Measurements from ENCODE around the gene LRRC53.
A peak's percentile ranks its signal among the peaks of the same experiment; 100 is the strongest.

LRRC53 gene, protein sequence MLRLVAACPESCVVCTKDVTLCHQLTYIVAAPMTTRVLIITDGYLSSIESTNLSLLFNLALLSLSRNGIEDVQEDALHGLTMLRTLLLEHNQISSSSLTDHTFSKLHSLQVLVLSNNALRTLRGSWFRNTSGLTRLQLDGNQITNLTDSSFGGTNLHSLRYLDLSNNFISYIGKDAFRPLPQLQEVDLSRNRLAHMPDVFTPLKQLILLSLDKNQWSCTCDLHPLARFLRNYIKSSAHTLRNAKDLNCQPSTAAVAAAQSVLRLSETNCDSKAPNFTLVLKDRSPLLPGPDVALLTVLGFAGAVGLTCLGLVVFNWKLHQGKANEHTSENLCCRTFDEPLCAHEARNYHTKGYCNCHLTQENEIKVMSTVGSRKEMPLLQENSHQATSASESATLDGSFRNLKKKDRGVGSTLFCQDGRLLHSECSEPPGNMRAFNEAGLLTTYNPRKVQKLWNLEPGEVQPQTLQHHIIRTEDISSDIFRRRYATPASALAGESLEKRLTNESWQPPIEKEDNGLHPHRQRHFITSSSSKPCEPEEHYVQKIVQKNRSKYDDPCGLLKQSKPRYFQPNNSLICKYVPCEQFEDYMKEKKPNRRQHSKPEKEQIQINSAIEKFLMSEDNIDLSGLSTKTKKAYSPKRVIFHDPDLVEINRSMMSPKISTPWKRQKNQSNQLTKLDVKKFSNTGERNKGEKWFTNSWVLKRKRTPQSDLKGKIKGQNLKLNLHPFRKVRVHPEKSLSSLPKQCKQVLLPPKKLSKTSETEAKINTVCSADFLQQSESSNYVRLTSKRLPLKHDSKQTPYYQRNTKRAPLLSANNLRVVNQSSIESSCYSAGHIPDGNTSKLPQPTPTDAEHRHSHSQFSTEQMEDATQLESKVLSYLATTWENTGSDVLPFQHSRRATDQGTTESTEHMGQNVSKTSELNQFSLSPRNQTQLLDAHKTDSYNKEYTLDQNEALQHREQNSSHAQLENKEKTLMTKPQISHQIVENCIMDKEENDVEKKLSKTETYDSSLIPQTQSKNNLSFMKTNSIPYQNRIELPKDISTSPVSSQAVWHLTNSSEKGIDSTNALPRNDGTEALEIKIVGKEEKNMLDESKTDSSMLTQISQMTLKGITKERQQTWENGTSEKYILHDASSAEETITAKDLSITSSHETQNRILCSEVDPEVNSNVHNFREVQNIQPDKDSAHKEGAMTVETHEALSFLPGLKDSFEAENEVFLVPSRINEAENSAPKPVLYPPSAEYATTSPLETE

DNA sequence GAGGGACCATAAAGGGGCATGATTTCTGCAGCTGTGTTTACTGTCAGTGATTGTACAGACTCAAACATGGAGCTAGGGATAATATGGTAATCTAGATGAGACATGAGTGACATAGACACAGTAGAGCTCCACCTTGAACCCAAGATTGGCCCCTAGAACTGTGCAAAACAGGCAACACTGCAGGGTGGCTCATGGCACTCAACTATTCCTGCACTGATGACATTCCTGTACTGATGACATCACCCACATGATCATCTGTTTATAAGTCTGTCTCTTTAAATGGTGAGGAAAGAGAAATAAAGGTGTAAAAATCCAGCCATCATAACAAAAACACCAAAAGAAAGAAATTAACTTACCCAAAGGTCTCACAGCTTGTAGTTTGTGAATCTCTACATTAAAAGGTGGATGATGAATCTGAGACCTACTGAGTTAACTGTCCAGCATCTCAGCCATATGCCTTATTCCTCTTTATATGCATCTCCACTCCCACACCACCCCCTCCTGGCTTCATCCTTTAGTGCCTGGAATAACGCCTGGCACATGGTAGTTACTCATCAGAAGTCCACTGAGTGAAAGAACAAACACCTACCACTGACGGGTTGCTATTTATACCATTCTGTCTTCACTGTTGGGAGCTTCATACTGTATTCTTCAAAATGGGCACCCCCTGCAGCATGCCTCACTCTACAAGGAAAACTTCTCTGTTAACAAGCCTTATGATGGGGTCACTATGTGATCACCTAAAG, at the start of gene LRRC53:
LRRC53 (minus strand) TSS at position 442 of the 746 bp plus-strand sequence. CDS start 29,262 bp downstream, outside the sequence.
- DNase-seq (ENCODE audit: low read depth) = no peak

DNA sequence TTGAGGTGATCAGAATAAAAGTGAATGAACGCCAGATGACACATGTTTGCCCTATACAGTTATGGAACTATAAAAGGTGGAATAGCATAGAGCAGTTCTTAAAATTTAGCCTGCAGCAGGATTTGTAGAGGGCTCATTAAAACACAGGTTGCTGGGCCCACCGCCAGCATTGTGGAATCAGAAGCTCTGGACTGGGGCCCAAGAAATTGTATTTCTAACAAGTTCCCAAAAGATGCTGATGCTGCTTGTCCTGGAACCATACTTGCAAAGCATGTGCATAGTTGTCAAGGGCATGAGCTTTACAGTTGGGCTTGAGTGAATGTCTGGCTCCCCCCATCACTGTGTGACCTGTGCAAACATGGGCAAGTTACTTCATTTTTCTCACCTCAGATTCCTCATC, 37.5 kb upstream of the LRRC53 start:
- DNase-seq (ENCODE audit: low read depth) = no peak

DNA sequence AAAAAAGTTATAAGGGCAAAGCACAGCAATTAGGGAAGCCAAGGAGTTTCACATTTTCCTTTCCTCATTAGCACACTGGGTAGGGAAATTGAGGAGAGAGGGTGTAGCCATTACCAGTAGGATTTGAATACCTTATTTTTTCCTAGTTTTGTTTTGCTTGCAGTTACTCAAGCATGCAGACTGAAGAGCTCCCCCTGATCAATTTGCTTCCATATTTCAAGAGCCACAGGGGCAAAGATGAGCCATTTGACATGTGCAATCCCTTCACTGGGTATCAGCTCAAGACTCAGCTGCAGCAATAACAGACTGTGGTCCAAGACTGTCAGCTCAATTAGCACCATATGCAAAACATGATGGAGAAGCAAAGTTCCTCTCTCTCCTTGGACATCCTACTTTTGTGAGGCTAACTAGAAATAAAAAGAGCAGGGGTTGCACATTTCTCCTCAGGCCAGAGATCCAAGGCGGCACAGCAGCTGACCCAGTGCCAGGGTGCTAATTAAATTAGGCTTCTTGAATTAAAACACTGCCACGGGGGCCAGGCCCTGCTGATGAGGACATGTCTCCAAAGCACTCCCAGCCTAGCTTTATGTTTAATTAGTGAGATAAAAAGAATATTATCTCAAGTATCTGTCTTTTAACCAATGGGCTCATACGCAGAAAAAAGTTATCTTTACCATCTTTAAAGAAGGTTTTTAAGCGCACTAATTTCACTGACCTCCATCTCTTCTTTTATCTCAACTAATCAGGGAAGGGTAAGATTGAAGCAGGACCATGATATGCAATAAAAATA, 36.7 kb upstream of the LRRC53 start:
- no peak for DNase-seq (ENCODE audit: low read depth)

DNA sequence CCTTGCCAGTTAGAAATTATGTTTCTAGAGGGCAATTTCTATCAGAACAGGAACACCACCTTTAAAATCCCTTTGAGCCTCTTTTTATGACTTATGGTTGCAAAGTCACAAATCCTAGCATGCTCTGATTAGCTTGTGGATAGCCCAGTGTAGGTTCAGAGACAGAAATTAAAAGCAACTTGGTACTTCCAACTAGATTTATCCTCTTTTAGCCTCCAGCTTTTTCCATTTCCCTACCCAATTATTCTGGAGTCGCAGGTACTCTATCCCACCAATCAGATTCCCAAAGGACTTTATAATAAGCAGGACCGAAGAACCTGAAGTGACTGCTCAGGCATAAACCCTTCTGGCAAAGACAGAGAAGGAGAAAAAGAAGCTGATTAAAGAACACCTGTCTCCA, 33.4 kb upstream of the LRRC53 start:
- DNase-seq (ENCODE audit: low read depth) = no peak

DNA sequence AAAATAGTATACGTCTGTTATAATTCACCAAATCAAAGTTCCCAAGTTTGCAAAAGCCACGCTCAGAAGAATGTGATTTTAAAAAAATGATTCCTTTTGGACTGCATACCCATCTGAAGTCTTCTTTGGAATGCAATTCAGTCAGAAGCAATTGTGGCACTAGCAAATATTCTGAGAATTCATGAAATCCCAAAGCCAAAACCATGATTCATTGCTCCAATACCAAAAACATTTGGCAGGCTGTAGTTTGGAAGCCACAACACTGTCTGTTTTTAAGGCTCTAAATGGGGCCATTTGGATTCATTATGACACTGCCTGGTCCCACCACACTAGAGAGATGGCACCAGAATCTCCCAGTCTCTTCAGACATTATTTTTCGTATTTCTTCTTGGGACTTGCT, 21.8 kb upstream of the LRRC53 start:
- peak; percentile 28 for DNase-seq (ENCODE audit: low read depth)

DNA sequence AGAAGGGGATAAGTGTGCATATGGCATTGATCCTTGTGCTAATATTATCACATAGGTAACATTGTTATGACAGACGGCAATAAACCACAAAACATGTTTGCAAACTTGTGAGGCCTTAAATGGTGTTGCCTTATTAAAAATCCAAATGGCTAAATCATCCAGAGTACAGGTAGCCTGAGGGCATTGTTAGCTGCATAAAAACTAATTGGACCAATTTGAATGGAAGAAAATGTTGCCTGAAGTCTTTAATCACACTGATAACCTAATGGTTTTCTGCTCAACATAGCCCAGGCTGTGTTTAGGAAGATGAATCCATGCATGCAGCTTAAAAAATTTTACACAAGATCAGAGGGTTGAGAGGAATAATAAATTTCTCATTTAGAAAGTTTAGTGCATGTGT, 19.4 kb upstream of the LRRC53 start:
- DNase-seq (ENCODE audit: low read depth) = no peak

DNA sequence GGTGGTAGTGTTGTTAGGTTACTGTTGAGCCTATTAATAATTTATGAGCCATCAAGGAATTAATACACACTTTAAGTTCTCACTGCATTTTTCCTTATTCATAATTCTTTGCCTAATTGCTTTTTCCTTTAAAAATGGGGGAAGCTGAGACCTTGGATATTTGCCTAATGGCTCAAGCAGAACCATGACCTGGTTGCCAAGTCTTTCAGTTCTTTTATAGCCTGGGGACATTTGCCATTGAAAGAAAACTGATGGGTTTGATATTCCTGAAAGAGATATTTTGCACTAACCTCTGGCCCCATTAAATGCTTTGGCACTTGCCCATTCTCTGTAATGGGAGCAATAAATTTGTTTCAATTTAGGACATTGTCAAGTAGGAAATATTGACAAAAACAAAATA, 18.5 kb upstream of the LRRC53 start:
- DNase-seq (ENCODE audit: low read depth) = no peak

DNA sequence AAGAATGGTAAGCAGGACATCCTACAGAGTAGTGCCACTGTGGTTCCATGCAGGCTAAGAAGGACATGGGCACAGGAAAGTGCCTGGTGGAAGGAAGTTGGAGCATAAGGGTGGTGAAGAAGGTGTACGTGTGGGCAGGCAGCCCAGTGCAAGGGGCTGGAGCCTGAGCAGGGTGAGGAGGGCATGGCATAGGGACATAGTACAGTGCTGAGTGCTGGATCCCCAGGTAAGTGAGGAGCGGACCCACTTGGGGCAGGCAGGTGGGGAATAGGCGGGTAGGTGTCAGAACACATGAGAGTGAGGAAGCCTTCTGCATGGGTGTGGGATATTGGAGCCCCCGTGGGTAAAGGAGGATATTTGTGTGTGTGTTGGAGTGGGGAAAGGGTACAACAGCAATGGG, 15.7 kb upstream of the LRRC53 start:
- no peak for DNase-seq (ENCODE audit: low read depth)

DNA sequence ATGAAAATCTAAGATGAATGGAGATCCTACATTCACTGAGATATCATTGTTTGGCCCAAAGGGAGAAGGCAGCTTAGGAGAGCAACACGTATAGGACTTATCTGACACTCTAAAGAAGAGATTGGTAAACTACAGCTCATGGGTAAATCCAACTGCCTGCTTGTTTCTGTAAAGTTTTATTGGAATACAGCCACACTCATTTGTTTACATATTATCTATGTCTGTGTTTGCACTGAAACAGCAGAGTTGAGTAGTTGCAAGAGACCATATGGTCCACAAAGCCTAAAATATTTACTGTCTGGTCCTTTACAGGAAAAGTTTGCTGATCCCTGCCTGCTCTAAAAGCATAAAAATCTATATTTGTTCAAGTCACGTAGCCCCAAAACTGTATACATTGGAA, 14.3 kb upstream of the LRRC53 start:
- no peak for DNase-seq (ENCODE audit: low read depth)

DNA sequence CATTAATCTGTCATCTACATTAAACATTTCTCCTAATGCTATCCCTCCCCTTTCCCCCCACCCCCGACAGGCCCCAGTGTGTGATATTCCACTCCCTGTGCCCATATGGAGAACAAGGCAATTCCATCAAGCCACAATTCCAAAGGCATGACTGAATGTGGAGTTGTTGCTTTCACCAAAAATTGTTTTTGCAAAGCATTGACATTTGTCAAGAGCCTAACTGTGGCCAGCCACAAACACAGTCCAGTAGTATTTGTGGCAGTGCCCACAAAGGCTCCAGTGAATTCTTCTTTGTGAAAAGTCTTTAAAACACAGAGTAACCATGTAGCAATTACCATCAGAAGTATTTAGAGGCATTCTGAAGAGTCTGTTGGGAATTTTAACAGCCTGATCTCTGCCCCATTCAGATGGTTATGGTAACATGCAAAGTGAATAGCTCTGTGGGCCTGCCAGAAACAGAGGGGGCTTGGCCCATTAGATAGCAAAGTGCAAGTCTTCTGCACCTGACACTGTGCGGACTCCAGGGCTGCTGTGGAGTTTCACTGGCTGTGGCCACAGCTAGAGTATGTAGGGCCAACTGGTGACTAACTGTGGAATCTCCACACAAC, 11.6 kb upstream of the LRRC53 start:
- no peak for DNase-seq (ENCODE audit: low read depth)

DNA sequence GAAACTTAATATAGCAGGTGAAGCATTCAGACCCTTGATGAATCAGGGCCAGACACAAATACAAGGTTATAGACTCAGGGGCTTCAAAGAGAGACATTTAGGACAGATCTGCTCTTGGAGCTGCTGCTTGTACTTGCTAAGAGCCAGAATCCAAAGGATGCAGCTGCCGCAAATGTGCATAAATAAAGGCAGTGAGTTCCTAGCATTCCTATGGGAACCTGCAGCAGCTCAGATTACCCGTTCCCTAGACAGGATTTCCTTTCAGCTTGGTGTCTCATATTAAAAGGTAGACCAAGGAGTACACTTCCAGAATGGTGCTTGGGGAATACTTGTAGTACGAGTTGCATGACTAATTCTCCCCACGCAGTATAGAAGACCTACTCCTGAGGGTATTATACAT, 9.7 kb upstream of the LRRC53 start:
- no peak for DNase-seq (ENCODE audit: low read depth)

DNA sequence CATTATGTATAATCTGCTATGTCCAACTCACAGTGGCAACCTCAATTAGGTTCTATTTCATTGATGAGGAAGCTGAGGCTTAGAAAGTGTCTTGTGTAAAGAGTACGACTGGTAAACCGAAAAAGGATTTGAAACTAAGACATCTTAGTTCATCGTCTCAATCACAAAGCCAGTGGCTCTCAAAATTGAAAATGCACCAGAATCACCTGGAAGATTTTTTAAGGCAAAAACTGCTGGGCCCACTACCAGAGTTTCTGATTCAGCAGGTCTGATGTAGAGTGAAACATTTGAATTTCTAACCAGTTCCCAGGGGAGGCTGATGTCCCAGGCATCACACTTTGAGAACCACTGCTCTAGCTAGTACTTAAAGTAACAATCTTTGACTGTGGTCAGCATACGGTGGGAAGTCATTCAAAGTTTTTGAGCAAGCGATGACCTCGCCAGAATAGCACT, 5.2 kb upstream of the LRRC53 start:
- DNase-seq (ENCODE audit: low read depth) = no peak

DNA sequence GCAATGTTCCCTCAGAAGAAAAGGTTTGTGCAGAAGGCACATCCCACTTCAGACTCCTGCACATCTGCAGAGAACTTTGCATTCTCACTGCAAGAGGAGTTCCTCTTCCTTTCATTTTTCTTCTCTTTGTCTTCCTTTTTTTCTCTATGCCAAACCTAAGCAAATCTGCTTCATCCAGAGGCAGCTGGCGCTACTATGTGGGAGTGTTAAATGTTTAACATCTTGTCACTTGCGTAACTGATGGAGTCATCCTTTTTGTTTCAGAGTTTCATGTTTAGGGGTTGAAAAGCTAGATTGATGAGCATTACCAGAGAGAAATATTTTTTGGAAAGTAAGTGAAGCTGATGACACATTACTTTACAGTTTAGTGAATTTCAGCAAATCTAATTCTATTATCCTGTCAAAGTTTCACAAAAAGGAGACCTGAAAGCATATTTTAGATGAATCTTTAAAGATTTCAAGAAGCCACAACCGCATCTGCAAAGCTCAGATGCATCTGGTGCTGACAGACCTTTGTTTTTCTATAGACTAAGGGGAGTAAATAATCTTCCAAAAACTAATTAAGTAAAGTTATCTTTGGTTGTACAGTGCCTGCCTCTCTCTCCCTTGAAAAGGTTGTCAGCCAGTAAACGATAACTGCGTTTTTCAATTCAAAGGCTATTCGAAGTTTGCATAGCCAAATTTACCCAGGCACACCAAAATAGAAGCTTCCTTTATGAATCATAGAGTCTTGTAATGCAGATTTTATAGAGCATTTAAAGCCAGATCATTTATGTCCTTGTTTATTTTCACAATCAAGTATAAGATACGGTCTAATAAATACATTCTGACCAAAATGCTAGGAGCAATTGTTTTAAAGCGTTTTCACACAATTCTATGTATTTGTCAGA, 1.2 kb upstream of the LRRC53 start:
- peak; percentile 10 for DNase-seq (ENCODE audit: low read depth)

DNA sequence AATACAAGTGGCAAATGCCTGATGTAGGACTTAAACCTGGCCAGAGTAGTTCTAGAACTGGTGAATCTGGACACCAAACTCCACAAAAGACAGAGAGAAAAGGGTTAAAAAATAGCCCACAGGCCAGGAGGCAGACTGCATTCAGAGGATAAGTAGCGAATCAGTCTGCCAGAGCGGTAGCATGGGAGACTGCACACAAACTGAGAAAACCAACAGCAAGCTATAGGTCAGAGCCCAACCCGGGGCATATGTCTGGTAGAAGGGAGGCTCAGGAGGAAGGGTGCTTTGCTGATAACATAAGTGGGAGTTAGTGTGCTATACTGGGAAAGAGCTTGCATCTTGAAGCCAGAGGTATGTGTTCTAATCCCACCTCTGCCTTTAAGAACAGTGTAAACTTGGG, 4.0 kb downstream of the LRRC53 start:
- no peak for DNase-seq (ENCODE audit: low read depth)

DNA sequence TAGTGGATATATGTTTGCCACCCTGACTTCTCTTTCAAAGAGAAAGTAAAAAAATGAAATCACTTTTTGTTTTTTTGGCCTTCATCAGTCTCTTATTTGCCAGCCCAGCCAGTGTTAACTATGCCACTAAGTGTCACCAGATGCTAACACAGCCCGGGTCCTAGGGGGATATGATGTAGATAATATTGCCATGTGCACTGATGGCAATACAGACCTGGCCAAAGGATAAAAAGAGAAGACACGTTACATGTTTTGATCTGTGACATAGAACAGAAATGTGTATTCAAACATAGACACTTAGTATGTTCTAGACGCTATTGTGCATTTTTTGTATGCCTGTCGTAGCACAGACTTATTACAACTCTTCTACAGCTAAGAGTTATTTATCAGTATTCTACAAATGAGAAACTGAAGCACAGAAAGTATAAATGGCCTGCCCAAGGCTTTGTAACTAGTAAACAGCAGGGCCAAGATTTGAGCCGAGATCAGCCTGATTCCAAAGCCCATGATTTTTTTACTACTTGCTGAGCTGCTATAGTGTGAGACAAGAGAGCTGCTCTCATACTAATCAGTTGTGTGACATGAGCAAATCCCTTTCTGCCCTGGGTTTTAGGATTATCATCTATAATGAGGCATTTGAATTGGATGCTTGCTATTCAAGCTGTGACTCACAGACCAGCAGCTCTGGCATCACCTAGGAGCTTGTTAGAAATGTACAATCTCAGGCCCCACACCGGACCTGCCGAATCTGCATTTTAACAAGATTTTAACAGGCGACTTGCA, 6.3 kb downstream of the LRRC53 start:
- no peak for DNase-seq (ENCODE audit: low read depth)

DNA sequence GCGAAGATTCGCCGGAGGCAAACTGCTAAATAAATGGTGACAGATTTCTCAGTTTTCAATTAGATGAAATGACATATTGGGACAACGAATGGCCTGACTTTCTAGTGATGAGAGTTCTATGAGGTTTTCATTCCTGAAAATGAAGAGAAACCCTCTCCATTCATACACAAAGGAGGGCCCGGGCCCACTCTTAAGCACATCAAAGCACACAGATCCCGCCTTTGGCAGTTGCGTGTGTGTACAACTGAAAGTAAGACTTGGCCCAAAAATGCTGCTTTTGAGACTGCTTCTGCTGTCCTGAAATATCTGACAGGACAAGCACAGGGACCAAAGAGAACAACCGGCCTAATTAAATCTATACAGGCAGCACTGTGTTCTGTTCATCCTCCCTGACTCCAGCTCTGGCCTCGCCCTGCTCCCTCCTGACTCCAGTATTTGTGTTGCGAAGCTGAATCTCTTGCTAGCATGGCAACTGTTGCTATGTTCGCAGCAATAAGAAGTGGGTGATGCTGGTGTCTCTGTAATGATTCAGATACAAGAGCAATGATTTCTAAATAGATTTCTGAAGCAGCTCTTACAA, 7.4 kb downstream of the LRRC53 start:
- no peak for DNase-seq (ENCODE audit: low read depth)

DNA sequence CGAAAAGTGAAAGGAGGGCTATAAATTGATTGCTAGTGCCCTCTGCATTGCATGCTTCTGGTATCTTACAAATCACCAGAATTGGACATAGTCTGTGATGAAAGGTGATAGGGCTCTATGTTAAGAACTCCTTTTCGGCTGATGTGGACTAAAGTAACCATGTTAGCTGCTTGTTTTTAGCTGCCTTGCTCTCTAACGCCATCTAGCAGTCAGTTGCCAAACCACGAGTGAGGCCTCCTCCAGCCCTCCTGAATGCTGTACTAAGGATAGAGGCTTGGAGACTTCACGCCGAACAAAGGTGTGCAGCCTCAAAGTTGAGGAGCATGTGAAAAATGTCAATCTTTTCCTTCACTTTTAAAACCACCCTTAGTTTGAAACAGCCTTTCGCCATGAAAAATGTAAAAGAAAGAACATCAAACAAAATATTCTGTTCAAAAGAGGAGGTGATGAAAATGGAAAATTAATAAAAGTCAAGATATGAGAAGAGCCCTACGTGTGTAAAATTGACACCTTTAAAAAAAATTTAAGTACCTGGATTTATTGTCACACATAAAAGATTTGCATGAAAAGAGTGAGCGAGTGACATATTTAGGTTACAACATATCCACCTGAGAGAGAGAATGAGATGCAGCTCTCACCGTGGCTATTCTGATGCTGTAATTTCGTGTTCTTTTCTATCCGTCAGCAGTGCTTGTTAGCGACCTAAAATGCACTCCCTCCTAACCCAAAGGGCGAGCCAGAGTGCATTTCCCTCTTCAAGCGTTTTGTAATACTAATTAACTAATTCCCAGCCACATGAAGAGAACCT, 8.1 kb downstream of the LRRC53 start:
- DNase-seq (ENCODE audit: low read depth) = peak; percentile 15
